Measurements from ENCODE around the gene STX18.

DNA sequence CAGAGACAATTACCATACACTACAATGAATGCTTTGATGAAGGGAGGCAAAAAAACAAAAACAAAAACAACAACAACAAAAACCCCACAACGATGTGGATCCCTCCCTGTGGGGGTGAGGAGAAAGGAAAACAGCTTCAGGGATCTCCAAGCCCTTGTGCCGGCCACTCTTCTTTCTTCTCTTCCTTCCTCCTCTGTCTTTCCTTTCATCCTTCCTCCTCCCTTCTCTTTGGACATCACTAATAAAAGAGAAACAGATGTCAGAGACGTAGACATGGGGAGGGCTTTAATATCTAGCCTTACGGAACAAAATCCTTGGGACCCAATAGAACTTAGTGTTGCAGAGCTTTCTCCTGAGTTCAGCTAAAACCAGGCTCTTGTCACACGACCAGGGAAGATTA, 18.8 kb upstream of the STX18 start:
- no peak for TF ChIP-seq FOXP2 (optimal IDR thresholded peaks at IDR 0.05; ENCODE audit: control extremely low read depth, extremely low read length, insufficient read depth)
- TF ChIP-seq EZH2 (IDR thresholded peaks at IDR 0.05): no peak
